Keratinocyte (primary cell): ENCODE data around the gene DAGLA.

Experiments used
- EZH2 ChIP-seq: IDR thresholded peaks from one replicate; pipeline ENCODE4 v1.6.1; 2012; ENCODE audit warnings: inconsistent platforms, mild to moderate bottlenecking, low read length, moderate library complexity
- TF ChIP-seq, protein P1 (sequence below), 3 experiments: IDR thresholded peaks in 1 of 3; conservative IDR thresholded peaks in 1 of 3; optimal IDR thresholded peaks in 1 of 3; 2 replicates in 2 of 3; 3 replicates in 1 of 3; pipeline versions ENCODE3 to v1.5.1; 2011; ENCODE audit warnings: low read length in 3 of 3, mild to moderate bottlenecking in 3 of 3, moderate library complexity in 2 of 3, control low read depth in 1 of 3, inconsistent platforms in 1 of 3; ENCODE audit not compliant: insufficient read depth in 2 of 3; ENCODE audit errors: extremely low read depth in 1 of 3

DNA sequence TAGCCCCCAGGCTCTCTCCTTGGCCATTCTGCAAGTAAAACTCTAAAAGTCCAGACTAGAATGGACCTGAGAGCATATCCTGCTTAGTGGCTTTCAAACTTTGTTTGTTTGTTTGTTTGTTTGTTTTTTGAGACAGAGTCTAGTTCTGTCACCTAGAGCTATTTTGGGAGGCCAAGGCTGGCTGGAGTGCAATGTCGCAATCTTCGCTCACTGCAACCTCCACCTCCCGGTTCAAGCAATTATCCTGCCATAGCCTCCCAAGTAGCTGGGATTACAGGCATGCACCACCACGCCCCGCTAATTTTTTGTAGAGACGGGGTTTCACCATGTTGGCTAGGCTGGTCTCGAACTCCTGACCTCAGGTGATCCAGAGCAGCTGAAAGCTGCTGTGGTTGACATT, 28.9 kb downstream of the DAGLA start:
- no peak for TF ChIP-seq EZH2
- TF ChIP-seq, protein P1, sequence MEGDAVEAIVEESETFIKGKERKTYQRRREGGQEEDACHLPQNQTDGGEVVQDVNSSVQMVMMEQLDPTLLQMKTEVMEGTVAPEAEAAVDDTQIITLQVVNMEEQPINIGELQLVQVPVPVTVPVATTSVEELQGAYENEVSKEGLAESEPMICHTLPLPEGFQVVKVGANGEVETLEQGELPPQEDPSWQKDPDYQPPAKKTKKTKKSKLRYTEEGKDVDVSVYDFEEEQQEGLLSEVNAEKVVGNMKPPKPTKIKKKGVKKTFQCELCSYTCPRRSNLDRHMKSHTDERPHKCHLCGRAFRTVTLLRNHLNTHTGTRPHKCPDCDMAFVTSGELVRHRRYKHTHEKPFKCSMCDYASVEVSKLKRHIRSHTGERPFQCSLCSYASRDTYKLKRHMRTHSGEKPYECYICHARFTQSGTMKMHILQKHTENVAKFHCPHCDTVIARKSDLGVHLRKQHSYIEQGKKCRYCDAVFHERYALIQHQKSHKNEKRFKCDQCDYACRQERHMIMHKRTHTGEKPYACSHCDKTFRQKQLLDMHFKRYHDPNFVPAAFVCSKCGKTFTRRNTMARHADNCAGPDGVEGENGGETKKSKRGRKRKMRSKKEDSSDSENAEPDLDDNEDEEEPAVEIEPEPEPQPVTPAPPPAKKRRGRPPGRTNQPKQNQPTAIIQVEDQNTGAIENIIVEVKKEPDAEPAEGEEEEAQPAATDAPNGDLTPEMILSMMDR (optimal IDR thresholded peaks at IDR 0.05 in 1 of 3, IDR thresholded peaks at IDR 0.05 in 1 of 3, conservative IDR thresholded peaks at IDR 0.05 in 1 of 3; ENCODE audit: extremely low read depth in 1 of 3, insufficient read depth in 2 of 3, low read length in 3 of 3): no peak
